PC-9 (cell line): Measurements from ENCODE around the gene SLC2A4RG. TPM values are rescaled to one million over a fixed set of nuclear protein-coding genes. Genes with fewer than 3 reads are reported as not detected.

Experiments
- BruUV-seq: library from RNA; stranded (reverse); fragments of 400-500 nt; replicated peaks from 2 replicates; lab custom pipeline; 2021; lab: Mats Ljungman, UMichigan
- CTCF ChIA-PET: fragments of 300-600 bp; sonication (Branson Sonifier 250); formaldehyde crosslinking; loops from one replicate; lab custom pipeline; 2022; ENCODE audit warnings: antibody characterized with exemption; lab: Charles Lee
- POLR2A ChIA-PET: fragments of 300-600 bp; sonication (Branson Sonifier 250); formaldehyde crosslinking; loops from one replicate; lab custom pipeline; 2022; ENCODE audit warnings: antibody characterized with exemption; ENCODE audit not compliant: unreplicated experiment; lab: Charles Lee
- DNase-seq, 2 experiments: peaks; one replicate each; pipeline versions ENCODE4 v3.0.0 to v3.0.0-alpha.2; 2015 to 2022; ENCODE audit warnings: mixed read lengths in 1 of 2
- H2AFZ ChIP-seq: fragments of 200-600 bp; sonication (generic); 2 replicates; pipeline ENCODE4 v1.8.1; 2017; ENCODE audit warnings: antibody characterized with exemption
- H3F3A ChIP-seq: fragments of 200-600 bp; sonication (generic); 2 replicates; pipeline ENCODE4 v1.8.1; 2017; ENCODE audit warnings: antibody characterized with exemption, mild to moderate bottlenecking, low read depth; ENCODE audit not compliant: insufficient read depth
- H3K27ac ChIP-seq: fragments of 200-600 bp; sonication (generic); 2 replicates; pipeline ENCODE4 v1.6.1; 2016; ENCODE audit warnings: mixed run types
- H3K27me3 ChIP-seq: fragments of 200-600 bp; sonication (generic); 2 replicates; pipeline ENCODE4 v1.6.1; 2016; ENCODE audit warnings: low read depth, mixed run types; ENCODE audit not compliant: insufficient read depth
- H3K36me3 ChIP-seq: fragments of 200-600 bp; sonication (generic); 2 replicates; pipeline ENCODE4 v1.6.1; 2016; ENCODE audit warnings: low read depth, mixed run types
- H3K4me1 ChIP-seq: fragments of 200-600 bp; sonication (generic); replicated peaks from 2 replicates; pipeline ENCODE4 v1.6.1; 2016; ENCODE audit warnings: mixed run types; ENCODE audit not compliant: insufficient read depth
- H3K4me2 ChIP-seq: fragments of 200-600 bp; sonication (generic); 2 replicates; pipeline ENCODE4 v1.6.1; 2017; ENCODE audit warnings: mixed run types
- H3K4me3 ChIP-seq: fragments of 200-600 bp; sonication (generic); 2 replicates; pipeline ENCODE4 v1.6.1; 2016; ENCODE audit warnings: mixed run types
- H3K79me2 ChIP-seq: fragments of 200-600 bp; sonication (generic); 2 replicates; pipeline ENCODE4 v1.6.1; 2017; ENCODE audit warnings: low read depth, mixed run types
- H3K9me2 ChIP-seq: fragments of 200-600 bp; sonication (generic); 2 replicates; pipeline ENCODE4 v1.8.1; 2017; ENCODE audit warnings: mild to moderate bottlenecking; ENCODE audit not compliant: insufficient read depth
- H3K9me3 ChIP-seq: fragments of 200-600 bp; sonication (generic); 2 replicates; pipeline ENCODE4 v1.8.1; 2016; ENCODE audit warnings: low read depth; ENCODE audit not compliant: insufficient read depth
- H4K20me1 ChIP-seq: fragments of 200-600 bp; sonication (generic); 2 replicates; pipeline ENCODE4 v1.8.1; 2017; ENCODE audit not compliant: insufficient read depth
- CTCF ChIP-seq: fragments of 200-600 bp; sonication (generic); conservative IDR thresholded peaks from 2 replicates; pipeline ENCODE4 v1.6.1; 2017; ENCODE audit warnings: mixed run types, antibody characterized with exemption, mild to moderate bottlenecking, moderate library complexity
- EZH2 ChIP-seq: fragments of 200-600 bp; sonication (generic); IDR thresholded peaks from 2 replicates; pipeline ENCODE4 v1.8.0; 2017; ENCODE audit warnings: antibody characterized with exemption, low read depth
- intact Hi-C: fragments of 100-400 bp; cut with micrococcal nuclease; formaldehyde crosslinking; loops from one replicate; pipeline ENCODE4 v1.10.0; 2022; ENCODE audit not compliant: unreplicated experiment
- total RNA-seq: library from RNA; stranded (reverse); gene quantifications from 2 replicates; pipeline ENCODE4 v1.2.3, GENCODE V29; 2021

SLC2A4RG gene
- total RNA-seq, 1 experiment from 2014 or later = 167 TPM

- Histone ChIP-seq H3K79me2 (no peaks in the 10 kb centered on the region), H3K9me3 (no peaks in the 10 kb centered on the region), H3K4me3 (no peak overlapping the region), H4K20me1 (no peaks in the 10 kb centered on the region), H3K27me3 (no peaks in the 10 kb centered on the region), H3K36me3 (no peaks in the 10 kb centered on the region), H3K4me2 (no peak overlapping the region), H3K4me1 (no peaks in the 10 kb centered on the region), H3K9me2 (no peaks in the 10 kb centered on the region), H3K27ac (no peak overlapping the region), H3F3A (no peaks in the 10 kb centered on the region), H2AFZ (no peak overlapping the region)
- ChIA-PET POLR2A (no interaction called here), CTCF (no interaction called here)
- TF ChIP-seq CTCF (no peak), EZH2 (no peak)
- intact Hi-C loops = no loop called here
- DNase-seq = no peak
- no TSS peak for BruUV-seq
These were observed 48.2 kb downstream of the SLC2A4RG start for GRCh38 chr20:63787749-63788148.

GRCh38 chr20:63789836-63790571 lies 50.4 kb downstream of the SLC2A4RG start:
- no peaks in the 10 kb centered on the region for H3K79me2 ChIP-seq
- H3K4me1 ChIP-seq = no peaks in the 10 kb centered on the region
- H3K4me3 ChIP-seq = no peak overlapping the region
- no peaks in the 10 kb centered on the region for H3K9me3 ChIP-seq
- no peaks in the 10 kb centered on the region for H3K36me3 ChIP-seq
- H4K20me1 ChIP-seq = no peaks in the 10 kb centered on the region
- peaks cover 4% of the 10 kb centered on the region; the same call in 1 of the 2 replicates for H3K27me3 ChIP-seq
- intact Hi-C loops = no loop called here
- POLR2A ChIA-PET = no interaction called here
- H3K9me2 ChIP-seq = no peaks in the 10 kb centered on the region
- no peak overlapping the region for H3K4me2 ChIP-seq
- CTCF ChIA-PET = no interaction called here
- no peak for DNase-seq
- TF ChIP-seq EZH2 (no peak), CTCF (no peak)
- BruUV-seq = no TSS peak
- no peak overlapping the region for H3K27ac ChIP-seq
- no peaks in the 10 kb centered on the region for H3F3A ChIP-seq
- no peak overlapping the region for H2AFZ ChIP-seq

- Histone ChIP-seq H3K9me2 (no peaks in the 10 kb centered on the region), H4K20me1 (no peaks in the 10 kb centered on the region), H3K4me3 (no peak overlapping the region), H3K27me3 (peaks cover 7% of the 10 kb centered on the region; the same call in 1 of the 2 replicates), H2AFZ (no peak overlapping the region), H3K4me1 (no peaks in the 10 kb centered on the region), H3F3A (no peaks in the 10 kb centered on the region), H3K4me2 (no peak overlapping the region), H3K36me3 (no peaks in the 10 kb centered on the region), H3K27ac (no peak overlapping the region), H3K9me3 (no peaks in the 10 kb centered on the region), H3K79me2 (no peaks in the 10 kb centered on the region)
- BruUV-seq = no TSS peak
- TF ChIP-seq EZH2 (no peak), CTCF (no peak)
- DNase-seq = no peak
- ChIA-PET POLR2A (no interaction called here), CTCF (no interaction called here)
- intact Hi-C loops = no loop called here
These were observed 51.1 kb downstream of the SLC2A4RG start for GRCh38 chr20:63790572-63791168.
